Esophagus muscularis mucosa (tissue), 4 donors: Measurements from ENCODE around the gene GLB1L3. TPM values are rescaled to one million over a fixed set of nuclear protein-coding genes. Genes with fewer than 3 reads are reported as not detected.

Source experiments
- DNase-seq: peaks from one replicate; pipeline ENCODE4 v3.0.0-alpha.2; 2017; ENCODE audit errors: extremely low spot score
- H3K27ac ChIP-seq, 4 donors: fragments of 200-600 bp; sonication (generic); replicated peaks in 1 of 4; 1 replicate in 3 of 4; 2 replicates in 1 of 4; pipeline ENCODE4 v1.5.1; 2016 to 2019; ENCODE audit warnings: mild to moderate bottlenecking in 1 of 4
- H3K27me3 ChIP-seq, 4 donors: fragments of 200-600 bp; sonication (generic); one replicate each; pipeline versions ENCODE4 v1.5.1 to v1.6.0; 2016 to 2019
- H3K36me3 ChIP-seq, 4 donors: fragments of 200-600 bp; sonication (generic); one replicate each; pipeline ENCODE4 v1.5.1; 2016 to 2019
- H3K4me1 ChIP-seq, 4 donors: fragments of 200-600 bp; sonication (generic); one replicate each; pipeline ENCODE4 v1.5.1; 2016 to 2019
- H3K4me3 ChIP-seq, 4 donors: fragments of 200-600 bp; sonication (generic); 1 replicate in 2 of 4; 2 replicates in 2 of 4; pipeline ENCODE4 v1.5.1; 2016 to 2019; ENCODE audit warnings: mild to moderate bottlenecking in 4 of 4, moderate library complexity in 1 of 4
- H3K9me3 ChIP-seq, 4 donors: fragments of 200-600 bp; sonication (generic); 1 replicate in 3 of 4; 2 replicates in 1 of 4; pipeline ENCODE4 v1.5.1; 2016 to 2019
- CTCF ChIP-seq, 3 experiments: fragments of 200-600 bp in 2 of 3; fragments of 450-650 bp in 1 of 3; sonication (generic) in 2 of 3; IDR thresholded peaks; one replicate each; pipeline ENCODE4 v1.5.1; 2017 to 2019; ENCODE audit warnings: antibody characterized with exemption in 3 of 3, mild to moderate bottlenecking in 2 of 3, moderate library complexity in 1 of 3
- EP300 ChIP-seq: sonication (generic); formaldehyde crosslinking; IDR thresholded peaks from one replicate; pipeline ENCODE4 v1.6.1; 2017; ENCODE audit warnings: antibody characterized with exemption
- POLR2A ChIP-seq: fragments of 450-650 bp; IDR thresholded peaks from one replicate; pipeline ENCODE4 v1.6.1; 2017; ENCODE audit warnings: antibody characterized with exemption, moderate library complexity, mild to moderate bottlenecking, low read depth
- POLR2AphosphoS5 ChIP-seq, 2 donors: sonication (generic); formaldehyde crosslinking; IDR thresholded peaks; one replicate each; pipeline ENCODE4 v1.6.1; 2017; ENCODE audit warnings: antibody characterized with exemption in 2 of 2
- WGBS: methylation state at CpG from one replicate; pipeline ENCODE4 v1.1.5; 2018; 5-methylcytosine and 5-hydroxymethylcytosine counted together
- intact Hi-C: fragments of 100-400 bp; cut with DNase I; formaldehyde crosslinking; loops from one replicate; pipeline ENCODE4 v1.15.1; 2023
- total RNA-seq, 4 donors: library from RNA; depleted of rRNA; stranded (reverse); fragments of >200 nt; gene quantifications; one replicate each; pipeline versions ENCODE4 v1.1.0 to v1.2.1, GENCODE V29; 2016

The GLB1L3 gene
- total RNA-seq, 4 donors from 2014 or later: 0.29 to 0.42 (median 0.32) TPM; not detected in 1

- intact Hi-C loops: no loop called here
- no peaks in the 10 kb centered on the region for H3K9me3 ChIP-seq
- 82% methylated on average over 10 of the region's 10 CpGs for WGBS
- no peak for TF ChIP-seq EP300
- no peak for TF ChIP-seq POLR2A
- no peak for TF ChIP-seq POLR2AphosphoS5 (IDR thresholded peaks at IDR 0.05)
- DNase-seq: no peak
- no peak overlapping the region for H3K27ac ChIP-seq
- peaks cover 0 to 15% (median 0%) of the 10 kb centered on the region in 4 donors for H3K27me3 ChIP-seq
- H3K4me1 ChIP-seq: peaks cover 0 to 6% (median 3%) of the 10 kb centered on the region in 4 donors
- H3K36me3 ChIP-seq: no peaks in the 10 kb centered on the region
- H3K4me3 ChIP-seq: no peak overlapping the region
Observed at GRCh38 chr11:134359646-134360045, 83.5 kb downstream of the GLB1L3 start.

- 32% methylated on average over 22 of the region's 30 CpGs for WGBS
- H3K4me3 ChIP-seq: no peak overlapping the region
- peaks cover 0 to 6% (median 3%) of the 10 kb centered on the region in 4 donors for H3K4me1 ChIP-seq
- intact Hi-C loops: no loop called here
- no peaks in the 10 kb centered on the region for H3K9me3 ChIP-seq
- H3K27me3 ChIP-seq: peaks cover 0 to 16% (median 0%) of the 10 kb centered on the region in 4 donors
- H3K36me3 ChIP-seq: no peaks in the 10 kb centered on the region
- H3K27ac ChIP-seq: no peak overlapping the region
- TF ChIP-seq POLR2A (no peak), EP300 (no peak), POLR2AphosphoS5 (IDR thresholded peaks at IDR 0.05) (peak in 1 of 2 donors; percentile 20), CTCF (IDR thresholded peaks at IDR 0.05) (peak; percentile 76 to 93 (median 81))
- DNase-seq: no peak
Observed at GRCh38 chr11:134360050-134360835, 84.1 kb downstream of the GLB1L3 start.

DNA sequence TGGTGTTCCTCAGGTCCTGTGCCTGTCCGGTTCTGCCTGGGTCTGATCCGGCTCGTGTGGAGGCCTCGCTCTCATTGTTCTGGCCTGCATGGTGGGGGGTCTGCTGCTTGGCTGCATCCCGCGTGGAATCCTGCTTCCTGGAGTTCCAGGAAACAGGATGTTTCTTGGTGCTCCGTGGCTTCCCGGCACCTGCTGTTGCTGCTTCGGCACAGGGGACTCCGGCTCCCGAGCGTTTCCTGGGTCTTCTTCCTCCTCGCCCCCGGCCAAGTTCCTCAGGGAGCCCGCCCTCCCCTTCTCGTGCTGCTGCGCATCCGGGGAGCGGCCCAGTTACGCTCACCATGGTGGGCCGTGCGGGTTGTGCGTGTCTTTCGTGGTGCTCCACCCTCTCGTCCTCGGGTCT lies 85.5 kb downstream of the GLB1L3 start:
- no peaks in the 10 kb centered on the region for H3K36me3 ChIP-seq
- 81% methylated on average over 25 of the region's 26 CpGs for WGBS
- H3K27ac ChIP-seq: no peak overlapping the region
- intact Hi-C loops: no loop called here
- peaks cover 0 to 6% (median 3%) of the 10 kb centered on the region in 4 donors for H3K4me1 ChIP-seq
- TF ChIP-seq EP300: no peak
- no peak for TF ChIP-seq POLR2AphosphoS5 (IDR thresholded peaks at IDR 0.05)
- TF ChIP-seq CTCF (IDR thresholded peaks at IDR 0.05): no peak
- no peak for TF ChIP-seq POLR2A
- peaks cover 0 to 16% (median 0%) of the 10 kb centered on the region in 4 donors for H3K27me3 ChIP-seq
- no peak for DNase-seq
- no peak overlapping the region for H3K4me3 ChIP-seq
- no peaks in the 10 kb centered on the region for H3K9me3 ChIP-seq

DNA sequence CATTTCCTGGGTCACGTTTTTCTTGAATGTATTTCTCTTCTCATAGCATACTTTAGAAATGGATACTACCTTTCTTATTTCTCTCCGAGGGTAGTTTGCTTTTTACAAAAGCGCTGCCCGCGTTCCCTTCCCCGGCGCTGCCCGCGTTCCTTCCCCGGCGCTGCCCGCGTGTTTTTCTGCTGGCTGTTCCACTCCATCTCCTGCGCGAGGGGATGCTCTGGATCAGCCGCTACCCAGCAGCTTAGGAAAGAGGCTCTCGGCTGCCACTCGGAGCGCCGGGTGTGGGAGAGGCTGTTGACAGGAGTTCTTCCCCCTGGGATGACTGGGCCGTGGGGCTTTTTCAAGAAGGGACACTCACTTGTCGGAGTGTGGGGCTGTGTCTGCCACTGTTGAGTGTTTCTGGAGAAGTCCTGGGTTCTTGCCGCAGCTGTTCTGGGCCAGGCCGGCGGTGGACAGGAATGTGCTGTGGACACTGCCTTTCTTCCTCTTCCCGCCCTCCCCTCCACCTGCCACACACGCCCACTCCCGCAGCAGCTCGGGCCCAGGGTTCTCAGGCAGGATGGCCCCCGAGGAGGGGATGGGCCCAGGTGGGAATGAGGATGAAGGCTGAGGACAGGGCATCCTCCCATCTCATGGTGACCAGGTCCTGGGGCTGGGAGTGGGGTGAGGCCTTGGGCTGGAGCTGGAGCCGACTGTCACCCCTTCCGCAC lies 86.2 kb downstream of the GLB1L3 start:
- H3K4me1 ChIP-seq: peaks cover 0 to 6% (median 3%) of the 10 kb centered on the region in 4 donors
- no peak for TF ChIP-seq EP300
- no peak for TF ChIP-seq POLR2A
- no peak for TF ChIP-seq CTCF (IDR thresholded peaks at IDR 0.05)
- TF ChIP-seq POLR2AphosphoS5 (IDR thresholded peaks at IDR 0.05): no peak
- H3K27me3 ChIP-seq: peaks cover 0 to 16% (median 0%) of the 10 kb centered on the region in 4 donors
- 92% methylated on average over 32 of the region's 32 CpGs for WGBS
- intact Hi-C loops: no loop called here
- no peaks in the 10 kb centered on the region for H3K9me3 ChIP-seq
- DNase-seq: no peak
- no peak overlapping the region for H3K4me3 ChIP-seq
- no peaks in the 10 kb centered on the region for H3K36me3 ChIP-seq
- H3K27ac ChIP-seq: no peak overlapping the region

- 98% methylated on average over 7 of the region's 9 CpGs for WGBS
- Histone ChIP-seq H3K9me3 (no peaks in the 10 kb centered on the region), H3K36me3 (no peaks in the 10 kb centered on the region), H3K27ac (no peak overlapping the region), H3K4me3 (no peak overlapping the region), H3K4me1 (peaks cover 0 to 6% (median 3%) of the 10 kb centered on the region in 4 donors), H3K27me3 (peaks cover 0 to 16% (median 0%) of the 10 kb centered on the region in 4 donors)
- intact Hi-C loops: no loop called here
- TF ChIP-seq CTCF (IDR thresholded peaks at IDR 0.05): no peak
- TF ChIP-seq POLR2AphosphoS5 (IDR thresholded peaks at IDR 0.05): no peak
- TF ChIP-seq POLR2A: no peak
- no peak for TF ChIP-seq EP300
- no peak for DNase-seq
Observed at GRCh38 chr11:134363161-134363560, 87.0 kb downstream of the GLB1L3 start.
